Esophagus muscularis mucosa (tissue), 4 donors: Measurements from ENCODE around the gene HERC3. TPM values are rescaled to one million over a fixed set of nuclear protein-coding genes. Genes with fewer than 3 reads are reported as not detected.

Source experiments
- DNase-seq: peaks from one replicate; pipeline ENCODE4 v3.0.0-alpha.2; 2017; ENCODE audit errors: extremely low spot score
- H3K27ac ChIP-seq, 4 donors: fragments of 200-600 bp; sonication (generic); replicated peaks in 1 of 4; 1 replicate in 3 of 4; 2 replicates in 1 of 4; pipeline ENCODE4 v1.5.1; 2016 to 2019; ENCODE audit warnings: mild to moderate bottlenecking in 1 of 4
- H3K27me3 ChIP-seq, 4 donors: fragments of 200-600 bp; sonication (generic); one replicate each; pipeline versions ENCODE4 v1.5.1 to v1.6.0; 2016 to 2019
- H3K36me3 ChIP-seq, 4 donors: fragments of 200-600 bp; sonication (generic); one replicate each; pipeline ENCODE4 v1.5.1; 2016 to 2019
- H3K4me1 ChIP-seq, 4 donors: fragments of 200-600 bp; sonication (generic); one replicate each; pipeline ENCODE4 v1.5.1; 2016 to 2019
- H3K4me3 ChIP-seq, 4 donors: fragments of 200-600 bp; sonication (generic); 1 replicate in 2 of 4; 2 replicates in 2 of 4; pipeline ENCODE4 v1.5.1; 2016 to 2019; ENCODE audit warnings: mild to moderate bottlenecking in 4 of 4, moderate library complexity in 1 of 4
- H3K9me3 ChIP-seq, 4 donors: fragments of 200-600 bp; sonication (generic); 1 replicate in 3 of 4; 2 replicates in 1 of 4; pipeline ENCODE4 v1.5.1; 2016 to 2019
- CTCF ChIP-seq, 3 experiments: fragments of 200-600 bp in 2 of 3; fragments of 450-650 bp in 1 of 3; sonication (generic) in 2 of 3; IDR thresholded peaks; one replicate each; pipeline ENCODE4 v1.5.1; 2017 to 2019; ENCODE audit warnings: antibody characterized with exemption in 3 of 3, mild to moderate bottlenecking in 2 of 3, moderate library complexity in 1 of 3
- EP300 ChIP-seq: sonication (generic); formaldehyde crosslinking; IDR thresholded peaks from one replicate; pipeline ENCODE4 v1.6.1; 2017; ENCODE audit warnings: antibody characterized with exemption
- POLR2A ChIP-seq: fragments of 450-650 bp; IDR thresholded peaks from one replicate; pipeline ENCODE4 v1.6.1; 2017; ENCODE audit warnings: antibody characterized with exemption, moderate library complexity, mild to moderate bottlenecking, low read depth
- POLR2AphosphoS5 ChIP-seq, 2 donors: sonication (generic); formaldehyde crosslinking; IDR thresholded peaks; one replicate each; pipeline ENCODE4 v1.6.1; 2017; ENCODE audit warnings: antibody characterized with exemption in 2 of 2
- WGBS: methylation state at CpG from one replicate; pipeline ENCODE4 v1.1.5; 2018; 5-methylcytosine and 5-hydroxymethylcytosine counted together
- intact Hi-C: fragments of 100-400 bp; cut with DNase I; formaldehyde crosslinking; loops from one replicate; pipeline ENCODE4 v1.15.1; 2023
- total RNA-seq, 4 donors: library from RNA; depleted of rRNA; stranded (reverse); fragments of >200 nt; gene quantifications; one replicate each; pipeline versions ENCODE4 v1.1.0 to v1.2.1, GENCODE V29; 2016

HERC3 gene
- total RNA-seq, 4 donors from 2014 or later, result 39.8 to 58.2 (median 51.2) TPM

- no peak overlapping the region for H3K27ac ChIP-seq
Observed at GRCh38 chr4:88618782-88619485, 26.7 kb downstream of the HERC3 start.

DNA sequence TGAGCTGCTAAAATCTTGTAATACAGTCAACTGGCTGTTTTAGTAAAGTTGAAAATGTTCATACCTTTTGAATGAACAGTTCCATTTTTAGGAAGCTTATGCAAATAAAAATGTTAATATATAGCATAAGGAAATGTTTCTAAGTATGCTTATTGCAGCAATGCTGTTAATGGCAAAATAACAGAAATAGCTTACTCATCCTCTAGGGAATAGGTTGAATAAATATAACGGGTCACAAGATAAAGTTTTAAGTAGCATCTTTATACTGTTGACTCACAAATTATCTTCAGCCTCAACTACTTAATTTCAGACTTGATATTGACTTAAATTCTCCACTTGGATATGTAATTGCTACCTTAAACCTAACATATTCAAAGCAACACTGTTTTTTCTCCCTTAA, 27.7 kb downstream of the HERC3 start:
- Histone ChIP-seq H3K4me1 (peaks cover 14 to 38% (median 30%) of the 10 kb centered on the region in 4 donors), H3K27ac (no peak overlapping the region), H3K4me3 (no peak overlapping the region), H3K27me3 (no peaks in the 10 kb centered on the region), H3K9me3 (peaks cover 0 to 4% (median 0%) of the 10 kb centered on the region in 4 donors), H3K36me3 (no peaks in the 10 kb centered on the region)
- 69% methylated on average over 1 of the region's 1 CpG for WGBS
- no peak for DNase-seq
- no peak for TF ChIP-seq CTCF (IDR thresholded peaks at IDR 0.05)
- no peak for TF ChIP-seq POLR2A
- TF ChIP-seq POLR2AphosphoS5 (IDR thresholded peaks at IDR 0.05), result no peak
- no peak for TF ChIP-seq EP300
- intact Hi-C loops, result no loop called here

More at GRCh38 chr4:88618782-88619485, 26.7 kb downstream of the HERC3 start:
- H3K36me3 ChIP-seq, result no peaks in the 10 kb centered on the region
- DNase-seq, result no peak
- TF ChIP-seq POLR2AphosphoS5 (IDR thresholded peaks at IDR 0.05) (no peak), POLR2A (no peak), CTCF (IDR thresholded peaks at IDR 0.05) (no peak), EP300 (no peak)
- H3K9me3 ChIP-seq, result peaks cover 0 to 1% (median 0%) of the 10 kb centered on the region in 4 donors
- H3K27me3 ChIP-seq, result no peaks in the 10 kb centered on the region
- H3K4me3 ChIP-seq, result no peak overlapping the region
- peaks cover 14 to 44% (median 31%) of the 10 kb centered on the region in 4 donors for H3K4me1 ChIP-seq
- intact Hi-C loops, result no loop called here
- WGBS, result 81% methylated on average over 3 of the region's 3 CpGs

GRCh38 chr4:88621763-88622327, 29.6 kb downstream of the HERC3 start:
- H3K36me3 ChIP-seq, result no peaks in the 10 kb centered on the region
- no peak for TF ChIP-seq POLR2A
- no peak for TF ChIP-seq POLR2AphosphoS5 (IDR thresholded peaks at IDR 0.05)
- TF ChIP-seq EP300, result no peak
- no peak for TF ChIP-seq CTCF (IDR thresholded peaks at IDR 0.05)
- no peak overlapping the region for H3K4me3 ChIP-seq
- 99% methylated on average over 2 of the region's 2 CpGs for WGBS
- peaks cover 0 to 4% (median 0%) of the 10 kb centered on the region in 4 donors for H3K9me3 ChIP-seq
- intact Hi-C loops, result no loop called here
- H3K27me3 ChIP-seq, result no peaks in the 10 kb centered on the region
- H3K27ac ChIP-seq, result no peak overlapping the region
- H3K4me1 ChIP-seq, result peaks cover 6 to 27% (median 17%) of the 10 kb centered on the region in 4 donors
- DNase-seq, result no peak

GRCh38 chr4:88623097-88623496, 30.8 kb downstream of the HERC3 start:
- Histone ChIP-seq H3K27ac (no peak overlapping the region), H3K4me1 (peaks cover 6 to 27% (median 10%) of the 10 kb centered on the region in 4 donors), H3K9me3 (peaks cover 0 to 4% (median 0%) of the 10 kb centered on the region in 4 donors), H3K4me3 (no peak overlapping the region), H3K27me3 (no peaks in the 10 kb centered on the region), H3K36me3 (no peaks in the 10 kb centered on the region)
- TF ChIP-seq EP300 (no peak), CTCF (IDR thresholded peaks at IDR 0.05) (no peak), POLR2A (no peak), POLR2AphosphoS5 (IDR thresholded peaks at IDR 0.05) (no peak)
- WGBS, result 94% methylated on average over 3 of the region's 3 CpGs
- DNase-seq, result no peak
- intact Hi-C loops, result no loop called here
